Measurements from ENCODE around the gene CLSTN2.

CLSTN2 gene

DNA sequence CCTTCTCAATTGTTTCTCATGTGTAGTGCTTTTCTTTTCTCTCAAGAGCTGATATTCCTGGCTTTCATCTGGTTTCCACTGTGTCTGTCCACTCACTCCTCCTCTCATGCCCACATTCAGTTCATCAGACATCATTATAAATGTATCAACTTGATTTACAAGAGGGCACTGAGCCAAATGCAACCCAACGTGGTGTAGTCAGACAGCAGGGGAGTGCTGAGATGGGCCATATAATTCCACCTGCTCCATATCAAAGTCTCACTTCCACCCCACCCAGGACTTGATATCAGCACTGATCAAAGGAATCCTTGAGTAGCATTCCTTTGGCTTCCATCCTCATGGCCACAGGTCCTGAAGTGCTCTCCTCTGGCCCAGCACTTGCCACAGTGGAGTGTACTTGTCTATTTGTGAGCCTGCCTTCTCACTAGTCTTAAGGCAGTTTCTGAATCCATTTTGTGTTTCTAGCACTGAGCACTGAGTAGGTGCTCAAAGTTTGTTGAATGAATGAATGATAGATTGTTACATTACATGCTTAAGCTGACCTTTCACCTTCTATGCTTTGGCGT is 252.8 kb downstream of the CLSTN2 start:
- DNase-seq (ENCODE audit: low read depth) = no peak

DNA sequence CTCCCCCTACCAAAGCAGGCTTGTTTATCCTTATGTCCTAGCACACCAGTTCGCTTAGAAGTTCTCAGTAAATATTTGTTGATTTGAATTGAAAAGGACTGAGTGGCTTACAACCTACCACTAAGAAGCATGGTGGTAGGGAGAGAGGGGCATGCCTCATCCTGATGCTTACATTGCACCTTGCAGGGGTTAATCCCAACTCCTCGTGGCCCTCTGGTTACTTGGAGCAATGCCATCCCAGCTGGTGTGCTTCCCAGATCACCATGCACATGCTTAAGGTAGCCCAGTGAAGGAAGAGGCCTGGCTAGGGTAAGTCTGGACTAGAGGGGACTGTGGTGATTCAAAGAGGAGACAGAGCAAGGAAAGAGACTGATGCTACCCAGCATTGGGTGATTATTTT is 253.3 kb downstream of the CLSTN2 start:
- no peak for DNase-seq (ENCODE audit: low read depth)

DNA sequence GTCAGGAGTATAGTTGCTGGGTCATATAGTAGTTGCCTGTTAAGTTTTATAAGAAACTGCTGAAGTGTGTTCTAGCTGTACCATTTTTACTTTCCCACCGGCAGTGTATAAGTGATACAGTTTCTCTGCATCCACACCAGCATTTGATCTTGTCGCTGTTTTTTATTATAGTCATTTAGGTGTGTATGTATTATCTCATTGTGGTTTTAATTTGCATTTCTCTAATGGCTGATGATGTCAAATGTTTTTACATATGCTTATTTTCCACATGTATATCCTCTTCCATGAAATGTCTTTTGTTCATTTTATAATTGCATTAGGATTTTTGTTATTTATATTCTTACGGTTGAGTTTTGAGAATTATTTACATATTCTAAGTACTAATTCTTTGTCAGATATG is 254.3 kb downstream of the CLSTN2 start:
- DNase-seq (ENCODE audit: low read depth) = no peak

DNA sequence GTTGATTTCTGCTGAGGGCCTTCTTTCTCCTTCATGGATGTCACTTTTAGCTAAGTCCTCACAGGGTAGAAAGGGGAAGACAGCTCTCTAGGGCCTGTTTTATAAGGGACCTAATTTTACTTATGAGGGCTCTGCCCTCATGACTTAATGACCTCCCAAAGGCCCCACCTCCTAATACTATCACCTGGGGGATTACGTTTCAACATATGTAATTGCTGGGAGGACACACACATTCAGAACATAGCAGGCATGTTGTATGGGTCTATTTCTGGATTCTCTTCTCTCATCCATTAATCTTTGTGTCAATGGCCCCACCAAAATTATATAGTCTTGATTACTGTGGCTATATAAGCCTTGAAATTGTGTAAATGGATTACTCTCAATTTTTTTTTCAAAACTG is 255.0 kb downstream of the CLSTN2 start:
- DNase-seq (ENCODE audit: low read depth) = no peak

DNA sequence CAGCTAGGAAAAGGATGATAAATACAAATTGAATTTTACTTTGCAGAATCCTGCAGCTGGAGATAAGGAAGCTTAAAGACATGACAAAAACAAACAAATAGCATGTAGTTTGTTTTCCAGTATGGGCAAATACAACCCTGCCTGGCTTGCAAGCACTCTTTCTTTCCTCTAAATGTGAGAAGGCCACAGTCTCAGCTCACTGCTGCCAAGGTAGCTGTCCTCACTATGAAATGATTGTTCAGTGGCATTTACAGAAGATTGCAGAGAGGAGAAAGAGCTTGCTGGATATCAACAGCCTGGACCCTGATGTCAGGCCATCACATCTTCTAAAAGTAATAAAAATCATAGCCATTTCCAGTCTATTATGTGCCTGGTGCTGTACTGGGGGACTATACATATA is 262.0 kb downstream of the CLSTN2 start:
- DNase-seq (ENCODE audit: low read depth) = no peak

DNA sequence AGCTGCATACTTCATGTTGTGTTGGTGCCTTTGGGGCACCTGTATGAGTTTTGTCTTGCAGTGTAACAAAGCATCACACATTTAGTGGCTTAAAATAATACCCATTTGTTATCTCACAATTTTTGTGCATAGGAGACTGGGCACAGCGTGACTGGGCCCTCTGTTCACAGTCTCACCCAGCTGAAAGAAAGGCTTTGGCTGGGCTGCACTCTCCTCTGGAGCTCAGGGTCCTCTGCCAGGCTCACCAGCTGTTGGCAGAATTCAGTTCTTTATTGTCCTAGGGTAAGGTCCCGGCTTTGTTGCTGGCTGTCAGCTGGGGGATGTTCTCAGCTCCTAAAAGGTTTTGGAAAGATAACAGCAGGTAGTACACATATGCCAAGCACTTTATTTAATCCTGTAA is 263.3 kb downstream of the CLSTN2 start:
- no peak for DNase-seq (ENCODE audit: low read depth)

DNA sequence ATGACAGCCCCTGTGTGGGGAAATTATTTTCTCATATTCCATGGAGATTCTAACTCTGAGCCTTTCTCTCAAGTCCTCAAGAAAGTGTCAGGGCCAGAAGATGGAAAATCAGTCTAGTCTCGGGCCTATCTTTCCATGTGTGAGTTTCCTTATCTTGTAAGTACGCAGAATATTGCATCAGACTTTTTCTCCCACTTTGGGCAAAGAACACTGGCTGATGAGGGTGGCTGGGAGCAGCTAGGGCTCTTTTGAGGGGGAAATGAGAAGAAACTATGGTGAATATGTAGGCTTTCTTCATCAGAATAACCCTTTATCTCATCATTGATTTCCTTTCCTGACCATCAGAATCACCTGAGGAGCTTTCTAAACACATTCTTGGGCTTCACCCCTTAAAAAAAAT is 264.0 kb downstream of the CLSTN2 start:
- no peak for DNase-seq (ENCODE audit: low read depth)

DNA sequence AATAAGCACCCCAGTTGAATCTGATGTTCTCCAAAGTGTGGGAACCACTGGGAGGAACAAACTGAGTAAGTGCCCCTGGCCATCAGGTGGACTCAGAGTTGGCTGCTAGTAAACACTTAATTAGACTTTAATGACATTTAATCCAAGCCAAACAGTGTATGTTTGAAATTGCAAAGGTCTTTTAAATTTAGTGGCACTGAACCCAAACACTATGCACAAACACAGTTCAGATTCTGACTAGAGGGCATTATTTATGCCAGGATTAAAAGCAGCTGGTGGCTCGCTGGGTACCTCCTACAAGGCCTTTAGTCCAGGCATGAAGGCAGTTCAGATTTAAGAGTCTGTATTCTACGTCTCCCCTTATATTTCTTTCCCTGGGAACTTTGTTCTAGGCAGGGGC is 264.8 kb downstream of the CLSTN2 start:
- no peak for DNase-seq (ENCODE audit: low read depth)

DNA sequence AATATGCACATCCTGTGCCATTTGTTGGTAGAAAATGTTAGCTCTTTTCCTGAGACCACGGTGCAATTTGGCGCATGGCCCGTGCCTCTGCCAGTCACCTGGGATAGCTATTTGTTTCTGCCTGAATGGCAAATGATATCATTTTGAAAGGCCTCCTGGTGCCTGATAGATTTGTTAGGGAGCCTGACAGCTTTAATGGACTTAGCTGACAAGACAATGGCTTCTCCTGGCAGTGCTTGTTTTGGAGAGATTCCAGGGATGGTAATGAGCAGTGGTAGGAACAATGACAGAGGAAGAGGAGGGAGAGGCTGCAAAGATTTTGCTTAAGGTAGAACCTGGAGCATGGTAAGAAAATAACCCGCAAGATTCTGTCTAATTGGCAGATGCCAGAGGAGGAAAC is 268.5 kb downstream of the CLSTN2 start:
- DNase-seq (ENCODE audit: low read depth) = no peak

DNA sequence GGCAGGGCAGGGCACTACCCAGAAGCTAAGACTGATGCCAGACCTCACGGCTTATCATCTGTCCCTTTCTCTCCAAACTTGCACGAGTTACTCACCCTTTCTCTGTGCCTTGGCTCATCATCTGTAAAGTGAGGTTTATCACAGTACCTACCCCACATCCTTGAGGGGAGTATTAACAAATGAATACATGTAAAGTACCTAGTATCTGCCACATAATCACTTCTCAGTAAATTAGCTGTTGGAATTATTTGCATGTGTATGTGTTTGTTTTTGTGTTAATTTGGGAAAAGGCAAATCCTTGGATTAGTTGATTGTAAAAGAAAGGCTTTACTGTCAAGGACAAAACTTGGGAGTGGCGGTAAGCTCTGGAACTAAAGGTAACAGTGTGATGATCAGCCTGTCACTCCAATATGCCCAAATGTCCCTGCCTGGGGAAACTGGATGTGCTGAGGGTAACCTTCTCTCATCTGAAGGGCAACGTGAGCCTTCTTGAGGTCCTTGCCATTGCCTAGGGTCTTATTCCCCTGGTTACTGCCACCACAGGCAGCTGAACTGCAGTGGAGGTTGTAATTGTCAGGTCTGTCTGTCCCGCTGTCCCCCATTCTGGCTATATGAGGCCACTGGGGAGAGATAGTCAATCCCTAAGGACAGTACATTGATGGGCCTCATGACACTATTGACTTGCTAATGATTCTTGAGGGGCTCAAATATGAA is 269.4 kb downstream of the CLSTN2 start:
- no peak for DNase-seq (ENCODE audit: low read depth)

DNA sequence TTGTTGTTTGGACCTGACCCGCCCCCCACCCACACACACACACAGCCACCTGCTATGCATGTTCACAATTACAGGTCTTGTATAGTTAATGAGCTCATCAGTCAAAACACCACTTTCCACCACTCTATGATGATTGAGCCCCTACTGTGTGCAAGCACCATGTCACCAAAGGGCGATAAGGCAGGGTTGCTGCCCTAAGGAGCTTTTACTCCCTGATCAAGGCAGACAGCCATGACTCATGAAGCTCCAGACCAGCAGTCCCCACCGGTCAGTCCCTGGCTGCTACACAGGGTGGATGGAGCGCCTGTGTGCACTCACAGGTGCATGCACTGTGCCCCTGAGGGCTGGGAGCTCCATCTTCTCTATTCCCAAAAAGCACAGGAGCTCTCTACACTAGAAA is 270.6 kb downstream of the CLSTN2 start:
- no peak for DNase-seq (ENCODE audit: low read depth)

DNA sequence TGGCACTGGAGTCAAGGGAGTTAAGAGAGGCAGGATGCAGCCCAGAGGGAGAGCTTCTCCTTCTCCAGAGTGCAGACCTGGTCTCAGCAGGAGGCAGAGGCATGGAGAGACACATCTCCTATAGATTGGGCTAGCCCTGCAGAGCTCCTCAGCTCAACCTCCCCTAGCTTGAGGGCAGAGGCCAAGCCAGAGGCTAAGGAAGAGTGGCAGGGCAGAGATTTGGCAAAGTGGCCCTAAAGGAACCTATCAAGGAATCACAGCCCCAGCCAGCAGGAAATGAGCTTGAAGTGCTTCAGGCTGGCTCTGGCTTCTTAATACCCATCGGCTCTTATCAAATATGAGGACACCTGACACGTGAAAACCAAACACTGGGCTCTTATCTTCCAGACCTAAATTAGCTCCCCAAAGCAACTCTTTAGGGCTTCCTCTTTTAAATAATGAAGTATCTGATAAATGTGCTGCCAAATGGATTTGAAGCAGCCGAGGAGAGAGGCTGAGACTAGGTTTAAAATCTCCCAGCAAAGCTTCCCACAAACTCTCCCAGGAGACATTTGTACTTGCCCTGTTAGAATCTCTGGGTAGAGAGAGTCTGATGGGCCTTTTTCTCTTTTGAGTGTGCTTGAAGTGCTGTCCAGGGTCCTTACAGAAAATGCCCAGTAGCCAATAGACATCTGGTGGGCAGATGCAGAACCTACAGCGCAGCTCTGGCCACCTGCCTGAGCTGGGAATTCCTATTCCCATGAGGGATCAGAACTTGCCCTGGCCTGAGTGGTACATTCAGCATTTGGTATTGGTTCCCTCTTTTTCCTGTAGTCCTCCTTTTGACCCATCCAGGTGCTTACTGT is 271.4 kb downstream of the CLSTN2 start:
- DNase-seq (ENCODE audit: low read depth) = no peak

DNA sequence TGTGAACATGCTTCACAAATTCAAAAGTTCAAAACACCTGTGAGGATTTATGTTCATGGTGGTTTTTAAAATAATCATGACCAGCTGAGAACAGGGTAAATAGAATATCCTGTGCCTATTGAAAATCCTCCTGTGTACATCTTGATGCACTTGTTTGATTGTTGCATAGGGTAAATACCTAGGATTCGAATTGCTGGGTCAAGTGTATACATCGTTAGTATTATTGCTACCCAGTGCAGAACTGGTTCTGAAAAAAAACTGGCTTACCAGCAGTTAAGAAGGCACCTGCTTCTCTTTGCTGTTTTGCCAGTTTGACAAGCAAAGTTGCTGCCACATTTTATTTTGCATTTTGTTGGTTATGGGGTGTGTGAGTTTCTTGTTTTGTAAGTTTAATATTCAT is 272.6 kb downstream of the CLSTN2 start:
- DNase-seq (ENCODE audit: low read depth) = no peak

DNA sequence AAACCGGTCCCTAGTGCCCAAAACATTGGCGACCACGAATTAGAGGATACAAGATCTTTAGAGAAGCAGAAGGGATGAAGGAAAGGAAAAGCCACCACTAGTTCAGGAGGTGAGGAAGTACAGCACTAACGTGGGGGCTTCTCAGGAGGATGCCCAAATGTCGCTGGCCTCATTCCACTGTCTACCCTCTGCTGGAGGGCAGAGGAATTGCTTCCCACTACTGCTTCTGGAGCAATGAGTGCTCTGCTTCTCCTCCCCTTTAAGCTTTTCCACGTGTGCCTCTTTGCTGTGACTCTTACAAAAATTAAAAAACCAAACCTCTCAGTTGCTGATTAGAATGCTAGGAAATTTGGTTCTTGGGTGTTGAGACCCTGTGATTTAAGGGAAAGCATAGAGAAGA is 281.3 kb downstream of the CLSTN2 start:
- no peak for DNase-seq (ENCODE audit: low read depth)

DNA sequence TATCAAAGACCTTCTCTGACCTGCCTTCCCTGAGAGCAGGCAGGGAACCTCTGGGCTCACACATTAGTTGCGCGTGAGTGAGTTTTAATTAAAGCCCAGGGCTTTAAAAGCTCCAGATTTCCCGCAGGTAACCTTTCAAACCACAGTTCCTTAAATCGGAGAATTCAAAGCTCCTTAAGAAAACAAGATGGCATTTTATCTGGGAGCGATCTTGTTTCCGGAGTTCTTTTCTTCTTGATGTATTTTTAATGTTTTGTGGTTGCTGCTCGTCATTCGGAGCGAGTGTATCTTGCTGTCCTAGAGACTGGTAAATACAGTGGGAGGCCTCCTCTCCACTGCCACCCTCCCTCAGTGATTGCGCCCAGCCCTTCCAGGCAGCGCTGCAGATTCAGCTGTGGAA is 284.3 kb downstream of the CLSTN2 start:
- no peak for DNase-seq (ENCODE audit: low read depth)

DNA sequence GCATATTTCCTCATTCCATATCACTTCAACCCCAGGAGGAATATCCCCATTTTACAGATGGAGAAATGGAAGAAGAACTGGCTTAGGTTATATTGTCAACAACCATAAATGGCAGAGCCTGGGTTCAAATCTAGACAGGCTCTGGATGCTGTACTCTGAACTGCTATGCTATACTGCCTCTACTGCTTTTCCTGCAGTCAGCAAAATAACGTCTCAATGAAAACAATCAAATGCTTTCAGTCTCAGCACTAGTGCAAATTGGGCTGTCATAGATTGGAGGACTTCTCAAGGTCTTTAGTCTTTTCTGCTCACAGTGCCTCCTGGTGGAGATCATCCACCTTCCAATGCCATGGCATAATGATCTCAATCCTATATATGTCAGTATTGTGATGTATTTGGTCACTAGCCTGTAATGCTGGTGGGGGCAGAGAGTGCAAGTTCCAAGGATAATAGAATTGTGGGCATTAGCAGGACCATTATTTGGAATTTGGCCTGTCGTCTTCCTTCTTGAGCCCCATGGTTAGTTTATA is 285.0 kb downstream of the CLSTN2 start:
- DNase-seq (ENCODE audit: low read depth) = no peak

DNA sequence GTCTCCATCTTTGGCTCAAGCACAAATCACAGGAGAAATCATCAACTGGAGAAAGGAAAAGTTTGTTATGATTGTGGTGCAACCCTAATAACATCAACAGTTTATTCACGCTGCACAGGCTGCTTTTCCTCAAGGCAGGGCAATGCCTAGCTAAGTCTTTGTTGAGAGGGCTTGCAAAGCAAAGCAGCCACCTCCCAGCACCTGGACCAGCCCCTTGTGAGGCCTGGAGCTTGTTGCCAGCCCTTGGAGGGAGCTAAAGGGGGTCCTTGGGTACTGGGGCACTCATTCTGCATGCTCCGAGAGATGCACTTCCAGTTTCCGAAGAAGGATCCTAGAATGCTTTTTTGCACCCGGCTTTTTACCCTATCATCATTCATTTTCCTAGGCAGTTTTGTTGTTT is 288.2 kb downstream of the CLSTN2 start:
- DNase-seq (ENCODE audit: low read depth) = no peak

DNA sequence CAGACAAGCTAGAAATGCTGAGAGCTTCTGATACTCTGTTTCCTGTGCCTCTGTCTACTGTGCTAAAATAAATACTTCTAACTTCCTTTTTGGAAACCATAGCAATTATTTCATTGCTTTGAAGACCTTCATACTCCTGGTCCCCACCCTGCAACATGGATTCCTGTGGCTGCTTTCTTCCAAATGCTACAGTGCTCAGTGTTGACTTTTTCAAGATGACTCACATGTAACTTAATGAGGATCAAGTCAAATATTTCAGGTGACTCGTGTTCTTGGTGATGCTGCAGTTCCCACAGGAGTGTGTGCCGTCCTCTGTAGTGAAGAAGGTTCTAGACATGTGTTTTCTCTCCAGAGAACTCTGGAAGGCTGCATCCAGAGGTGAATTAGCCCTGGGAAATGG is 288.6 kb downstream of the CLSTN2 start:
- no peak for DNase-seq (ENCODE audit: low read depth)

DNA sequence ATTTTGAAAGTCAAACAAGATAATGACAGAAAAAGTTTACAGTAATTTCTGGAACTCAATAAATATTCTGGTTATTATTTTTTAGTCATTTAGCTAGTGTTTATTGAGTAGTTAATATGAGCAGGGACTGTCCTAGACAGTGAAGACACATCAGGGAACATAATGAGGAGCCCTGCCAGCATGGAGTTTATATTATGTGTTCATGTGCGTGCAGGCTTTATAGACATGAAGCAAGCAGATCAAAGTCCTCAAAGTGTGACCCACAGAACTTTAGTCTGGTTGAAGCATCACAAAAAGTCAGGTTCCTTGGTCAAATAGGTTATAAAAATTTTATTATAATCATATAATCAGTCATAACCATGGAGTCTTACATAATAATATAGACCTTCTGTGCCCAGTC is 289.3 kb downstream of the CLSTN2 start:
- DNase-seq (ENCODE audit: low read depth) = no peak

DNA sequence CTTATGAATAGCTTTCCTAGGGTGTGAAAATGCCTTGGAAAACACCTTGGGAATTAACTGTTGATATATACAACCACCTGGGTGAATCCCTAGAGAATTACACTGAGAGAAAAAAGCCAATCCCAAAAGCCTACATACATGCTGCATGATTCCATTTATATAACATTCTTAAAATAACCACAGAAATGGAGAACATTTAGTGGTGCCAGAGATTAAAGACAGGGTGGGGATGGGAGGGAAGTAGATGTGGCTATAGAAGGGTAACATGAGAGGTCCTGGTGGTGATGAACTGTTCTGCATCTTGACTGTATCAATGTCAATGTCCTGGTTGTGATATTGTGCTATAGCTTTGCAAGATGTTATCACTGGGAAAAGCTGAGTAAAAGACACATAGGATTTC is 291.0 kb downstream of the CLSTN2 start:
- no peak for DNase-seq (ENCODE audit: low read depth)

DNA sequence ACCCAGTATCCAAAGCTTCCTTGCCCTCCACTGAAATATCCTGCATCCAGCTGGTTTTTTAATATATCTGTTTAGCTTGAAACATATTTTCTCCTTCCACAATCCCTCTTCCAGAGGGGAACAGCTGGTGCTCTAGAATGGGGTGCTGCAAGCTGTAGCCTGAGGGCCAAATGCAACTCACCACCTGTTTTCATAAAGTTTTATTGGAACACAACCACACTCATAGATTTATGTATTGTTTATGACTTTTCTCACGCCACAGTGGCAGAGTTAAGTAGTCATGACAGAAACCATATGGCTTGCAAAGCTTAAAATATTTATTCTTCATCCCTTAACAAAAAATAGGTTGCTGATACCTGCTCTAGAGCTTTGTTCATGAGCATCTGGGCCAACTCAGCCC is 298.7 kb downstream of the CLSTN2 start:
- DNase-seq (ENCODE audit: low read depth) = no peak

DNA sequence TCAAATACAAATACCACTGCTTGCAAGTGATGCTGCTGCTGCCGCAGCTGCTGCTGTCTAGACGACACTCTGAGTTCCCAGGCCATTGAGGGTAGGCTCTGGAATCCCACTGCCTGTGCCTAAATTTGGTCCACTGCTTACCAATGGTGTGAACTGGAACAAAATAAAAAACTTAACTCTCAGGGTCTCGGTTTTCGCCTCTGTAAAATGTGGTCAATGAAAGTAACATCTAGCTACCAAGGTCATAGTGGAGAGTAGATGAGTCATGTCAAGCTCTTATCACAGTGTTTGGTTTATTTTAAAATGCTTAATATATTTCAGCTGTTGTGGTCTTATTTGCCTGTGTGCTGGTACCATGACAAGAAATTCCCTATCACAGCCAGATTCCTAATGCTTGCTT is 299.3 kb downstream of the CLSTN2 start:
- DNase-seq (ENCODE audit: low read depth) = no peak

DNA sequence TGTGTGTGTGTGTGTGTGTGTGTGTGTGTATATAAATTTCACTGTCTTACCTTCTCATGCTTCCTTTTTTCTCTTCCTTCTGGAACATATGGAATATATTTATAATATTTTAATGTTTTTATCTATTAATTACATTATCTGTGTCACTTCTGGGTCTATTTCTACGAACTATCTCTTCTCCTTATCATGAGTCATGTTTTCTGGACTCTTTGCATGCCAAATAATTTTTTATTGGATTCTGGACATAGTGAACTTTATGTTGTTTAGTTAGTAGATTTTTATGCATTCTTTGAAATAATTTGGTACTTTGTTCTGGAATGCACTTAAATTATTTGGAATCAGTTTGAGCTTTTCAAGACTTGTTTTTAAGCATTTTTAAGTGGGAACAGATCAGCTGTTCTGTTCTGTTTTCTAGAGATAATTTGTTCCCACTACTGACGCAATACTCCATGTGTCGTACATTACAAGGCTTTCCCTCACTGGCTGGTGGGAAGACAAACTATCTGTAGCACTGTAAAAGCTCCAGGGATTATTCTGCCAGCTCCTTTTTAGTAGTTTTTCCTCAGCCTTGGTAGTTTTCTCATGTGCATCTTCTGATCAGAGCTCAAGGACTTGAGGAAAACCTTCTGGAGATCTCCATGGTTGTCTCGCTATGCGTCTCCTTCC is 302.0 kb downstream of the CLSTN2 start:
- no peak for DNase-seq (ENCODE audit: low read depth)
